GM12878 (cell line): Measurements from ENCODE around the gene LPAR6. TPM values are rescaled to one million over a fixed set of nuclear protein-coding genes. Genes with fewer than 3 reads are reported as not detected.

Experiments used
- ATAC-seq: fragments of 200-7000 bp; cut with Tn5 transposase; 3 replicates; pipeline ENCODE4 v1.9.1; 2020; ENCODE audit warnings: mild to moderate bottlenecking, moderate library complexity
- BruUV-seq: library from RNA; stranded (reverse); fragments of 400-500 nt; replicated peaks from 2 replicates; lab custom pipeline; 2021; lab: Mats Ljungman, UMichigan
- CTCF ChIA-PET: fragments of 300-600 bp; sonication (Branson Sonifier 250); formaldehyde crosslinking; extraction: SDS; loops from one replicate; lab custom pipeline; 2021; ENCODE audit warnings: inconsistent platforms; lab: Yijun Ruan, JAX
- POLR2A ChIA-PET: fragments of 350-600 bp; formaldehyde crosslinking; extraction: SDS; loops from one replicate; lab custom pipeline; 2021; ENCODE audit warnings: inconsistent platforms; lab: Charles Lee
- RAD21 ChIA-PET: fragments of 300-600 bp; sonication (Branson Sonifier 250); formaldehyde crosslinking; loops from one replicate; lab custom pipeline; 2023; ENCODE audit warnings: antibody characterized with exemption; ENCODE audit not compliant: unreplicated experiment; lab: Charles Lee
- SMC1A ChIA-PET: fragments of 300-600 bp; sonication (Branson Sonifier 250); formaldehyde crosslinking; loops from one replicate; lab custom pipeline; 2023; ENCODE audit not compliant: unreplicated experiment, uncharacterized antibody; lab: Charles Lee
- DNase-seq: peaks from one replicate; pipeline ENCODE4 v3.0.0-alpha.2; 2011; ENCODE audit warnings: low read depth, low spot score
- FAIRE-seq: peaks from 3 replicates; lab custom pipeline; 2011; peaks lifted over from hg19 to GRCh38; lab: Jason Lieb, UNC
- H2AFZ ChIP-seq: 2 replicates; pipeline ENCODE4 v1.6.0; 2011; ENCODE audit warnings: low read depth, low read length, control low read depth; ENCODE audit not compliant: control insufficient read depth
- H3K27ac ChIP-seq: 2 replicates; pipeline ENCODE4 v1.5.1; 2011; ENCODE audit warnings: control low read depth; ENCODE audit not compliant: control insufficient read depth, insufficient read depth
- H3K27me3 ChIP-seq, 2 experiments: replicated peaks in 1 of 2; 2 replicates each; pipeline versions ENCODE4 v1.6.0 to v1.6.1; 2011; ENCODE audit warnings: low read length in 1 of 2; ENCODE audit not compliant: control insufficient read depth in 2 of 2, insufficient read depth in 2 of 2
- H3K36me3 ChIP-seq, 2 experiments: 2 replicates each; pipeline ENCODE4 v1.5.1; 2011; ENCODE audit warnings: low read length in 1 of 2; ENCODE audit not compliant: control insufficient read depth in 2 of 2, insufficient read depth in 2 of 2
- H3K4me1 ChIP-seq: 2 replicates; pipeline ENCODE4 v1.6.1; 2011; ENCODE audit warnings: mild to moderate bottlenecking, low read length, moderate library complexity, mixed read lengths; ENCODE audit not compliant: control insufficient read depth, insufficient read depth
- H3K4me2 ChIP-seq: 2 replicates; pipeline ENCODE4 v1.6.0; 2011; ENCODE audit warnings: control low read depth; ENCODE audit not compliant: control insufficient read depth, insufficient read depth
- H3K4me3 ChIP-seq: fragments of 200-600 bp; sonication (generic); 2 replicates; pipeline ENCODE4 v1.5.1; 2016
- H3K79me2 ChIP-seq: 2 replicates; pipeline ENCODE4 v1.6.0; 2011; ENCODE audit warnings: low read length; ENCODE audit not compliant: control insufficient read depth, insufficient read depth
- H3K9ac ChIP-seq: 2 replicates; pipeline ENCODE4 v1.8.0; 2011; ENCODE audit warnings: low read length, control low read depth, mixed read lengths; ENCODE audit not compliant: control insufficient read depth, insufficient read depth
- H3K9me3 ChIP-seq: replicated peaks from 3 replicates; pipeline ENCODE4 v1.5.1; 2011; ENCODE audit warnings: mild to moderate bottlenecking, low read length; ENCODE audit not compliant: control insufficient read depth, insufficient read depth
- H4K20me1 ChIP-seq: 2 replicates; pipeline ENCODE4 v1.6.0; 2011; ENCODE audit not compliant: control insufficient read depth, insufficient read depth
- BRCA1 ChIP-seq: IDR thresholded peaks from 2 replicates; pipeline ENCODE4 v1.6.1; 2011; ENCODE audit warnings: low read depth, low read length, improper control_type of control experiment
- CBFB ChIP-seq: IDR thresholded peaks from 2 replicates; pipeline ENCODE4 v1.6.1; 2016; ENCODE audit warnings: antibody characterized with exemption, low read depth
- CHD1 ChIP-seq: IDR thresholded peaks from 2 replicates; pipeline ENCODE4 v1.6.1; 2012; ENCODE audit warnings: low read depth, low read length, improper control_type of control experiment
- SUZ12 ChIP-seq: fragments of 200-600 bp; sonication (generic); IDR thresholded peaks from one replicate; pipeline ENCODE4 v1.6.1; 2018; ENCODE audit warnings: antibody characterized with exemption, mild to moderate bottlenecking; ENCODE audit not compliant: unreplicated experiment
- ZBTB33 ChIP-seq: fragments of 450-650 bp; IDR thresholded peaks from 2 replicates; pipeline ENCODE4 v1.6.1; 2017; ENCODE audit warnings: mild to moderate bottlenecking
- ZSCAN29 ChIP-seq: fragments of 450-650 bp; IDR thresholded peaks from 2 replicates; pipeline ENCODE4 v1.6.1; 2017; ENCODE audit warnings: mild to moderate bottlenecking, moderate library complexity
- WGBS: methylation state at CpG from one replicate; pipeline ENCODE4 v1.1.6; 2016; ENCODE audit warnings: low lambda C conversion rate; ENCODE audit not compliant: insufficient replicate concordance, insufficient coverage; ENCODE audit errors: missing lambda C conversion rate; 5-methylcytosine and 5-hydroxymethylcytosine counted together
- in situ Hi-C: fragments of 300-500 bp; cut with MboI; formaldehyde crosslinking; loops from 9 replicates; pipeline ENCODE4 v1.14.3; 2018; ENCODE audit warnings: mixed read lengths
- intact Hi-C: fragments of 100-400 bp; cut with micrococcal nuclease; formaldehyde crosslinking; loops from one replicate; pipeline ENCODE4 v1.14.2; 2022; ENCODE audit not compliant: unreplicated experiment
- polyA plus RNA-seq, 11 experiments: library from polyadenylated mRNA; depleted of rRNA in 4 of 11; unstranded in 6 of 11; stranded (reverse) in 5 of 11; fragments of >200 nt; fragmentation: Nextera tagmentation in 4 of 11; fragmentation: Illumina TruSeq in 1 of 11; extraction: Ambion mirVana in 4 of 11; extraction: Trizol in 1 of 11; gene quantifications; 1 replicate in 1 of 11; 2 replicates in 10 of 11; pipeline versions ENCODE4 v1.2.1 to v1.2.3, GENCODE V29; 2011 to 2016; ENCODE audit warnings: inconsistent platforms in 2 of 11, missing spikeins in 2 of 11, low read depth in 1 of 11
- total RNA-seq, 4 experiments: library from RNA; depleted of rRNA in 3 of 4; stranded (reverse); fragments of >200 nt in 3 of 4; fragmentation: Illumina TruSeq in 1 of 4; extraction: Trizol in 1 of 4; gene quantifications; 2 replicates each; pipeline versions ENCODE4 v1.2.1 to v1.2.3, GENCODE V29; 2013 to 2021

LPAR6 gene
- total and polyA plus RNA-seq, 10 of the 15 experiments (the other 5 are each of a cell fraction or from before 2014, with no cell fraction given): 1.4 to 4.2 (median 2.8) TPM

- ATAC-seq (no peak), FAIRE-seq (peak; percentile 68), DNase-seq (no peak)
- Histone ChIP-seq H3K79me2 (no peaks in the 10 kb centered on the region; the same call in 1 of the 2 replicates), H3K9me3 (no peaks in the 10 kb centered on the region; the same call in 1 of the 3 replicates), H3K27me3 (no peaks in the 10 kb centered on the region), H3K36me3 (peaks cover 0 to 5% of the 10 kb centered on the region in 2 experiments; a peak in 1 of 4 replicates), H3K4me3 (no peak overlapping the region), H4K20me1 (no peaks in the 10 kb centered on the region), H3K9ac (no peak overlapping the region), H2AFZ (0 out of 2 replicates have a peak overlapping the region, but pooled peaks have one; percentile 13), H3K4me1 (no peaks in the 10 kb centered on the region), H3K4me2 (0 out of 2 replicates have a peak overlapping the region, but pooled peaks have one; percentile 1), H3K27ac (no peak overlapping the region)
- CTCF ChIA-PET: no interaction called here
- POLR2A ChIA-PET: no interaction called here
- intact Hi-C loops: no loop called here
- TF ChIP-seq SUZ12 (no peak), CHD1 (no peak), CBFB (no peak), BRCA1 (no peak), ZSCAN29 (no peak), ZBTB33 (no peak)
- SMC1A ChIA-PET: interaction anchor here (0.7 to 1.2 kb wide), 3 partner anchors 8 to 16 kb away, joined by 3 read pairs; no protein-coding TSS in a partner anchor
- BruUV-seq: no TSS peak
- WGBS: 80% methylated on average over 3 of the region's 3 CpGs
- in situ Hi-C loops: no loop called here
- RAD21 ChIA-PET: no interaction called here
Measured at GRCh38 chr13:48448285-48448958, 35.5 kb upstream of the LPAR6 start.
